Measurements from ENCODE around the gene EZR. TPM values are rescaled to one million over a fixed set of nuclear protein-coding genes. Genes with fewer than 3 reads are reported as not detected.

Gene EZR
- total RNA-seq, 1 experiment from 2014 or later: 375 TPM

DNA sequence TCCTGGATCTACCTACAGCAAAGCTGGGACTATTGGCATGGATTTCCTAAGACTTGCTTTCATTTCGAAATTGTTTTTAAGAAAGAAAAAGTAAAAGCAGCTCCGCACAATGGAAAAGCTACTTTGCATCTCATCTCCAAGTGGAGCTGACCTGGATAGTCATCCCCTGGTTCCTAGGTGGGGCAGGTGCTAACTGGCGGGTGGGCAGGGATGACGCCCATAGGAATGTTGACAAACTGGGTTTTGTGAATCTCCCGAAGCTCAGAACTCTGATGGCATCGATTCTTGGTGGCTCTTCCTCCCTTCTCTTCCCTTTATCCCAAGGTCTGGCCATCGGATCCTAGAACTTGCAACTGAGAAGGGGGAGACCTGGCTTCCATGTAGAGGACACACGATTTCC lies 12.4 kb upstream of the EZR start:
- Histone ChIP-seq H3K79me1 (ENCODE audit: insufficient read depth, low read depth, low read length, poor library complexity, severe bottlenecking) (no peaks in the 10 kb centered on the region), H3K23me2 (ENCODE audit: insufficient read length, low read depth, low read length, poor library complexity, severe bottlenecking) (no peaks in the 10 kb centered on the region)

More for the DNA sequence above, 12.4 kb upstream of the EZR start:
- H2AFZ ChIP-seq (ENCODE audit: low read length): no peak overlapping the region
- Mint-ChIP-seq H3K27ac (no peak overlapping the region), H3K4me3 (no peak overlapping the region), H3K9me3 (peaks cover 0 to 3% of the 10 kb centered on the region in 2 experiments; a peak in 1 of 5 replicates), H3K36me3 (ENCODE audit: insufficient read depth in 1 of 3, low read depth in 3 of 3) (no peaks in the 10 kb centered on the region), H3K4me1 (peaks cover 23 to 24% of the 10 kb centered on the region in 2 experiments), H3K27me3 (ENCODE audit: low read depth) (no peaks in the 10 kb centered on the region)
- H4K8ac ChIP-seq (replicated peaks; ENCODE audit: insufficient read length, low read depth, low read length): no peak overlapping the region
- H3K9me3 ChIP-seq (ENCODE audit: control insufficient read depth, low read depth, low read length): no peaks in the 10 kb centered on the region
- TF ChIP-seq, protein P1, sequence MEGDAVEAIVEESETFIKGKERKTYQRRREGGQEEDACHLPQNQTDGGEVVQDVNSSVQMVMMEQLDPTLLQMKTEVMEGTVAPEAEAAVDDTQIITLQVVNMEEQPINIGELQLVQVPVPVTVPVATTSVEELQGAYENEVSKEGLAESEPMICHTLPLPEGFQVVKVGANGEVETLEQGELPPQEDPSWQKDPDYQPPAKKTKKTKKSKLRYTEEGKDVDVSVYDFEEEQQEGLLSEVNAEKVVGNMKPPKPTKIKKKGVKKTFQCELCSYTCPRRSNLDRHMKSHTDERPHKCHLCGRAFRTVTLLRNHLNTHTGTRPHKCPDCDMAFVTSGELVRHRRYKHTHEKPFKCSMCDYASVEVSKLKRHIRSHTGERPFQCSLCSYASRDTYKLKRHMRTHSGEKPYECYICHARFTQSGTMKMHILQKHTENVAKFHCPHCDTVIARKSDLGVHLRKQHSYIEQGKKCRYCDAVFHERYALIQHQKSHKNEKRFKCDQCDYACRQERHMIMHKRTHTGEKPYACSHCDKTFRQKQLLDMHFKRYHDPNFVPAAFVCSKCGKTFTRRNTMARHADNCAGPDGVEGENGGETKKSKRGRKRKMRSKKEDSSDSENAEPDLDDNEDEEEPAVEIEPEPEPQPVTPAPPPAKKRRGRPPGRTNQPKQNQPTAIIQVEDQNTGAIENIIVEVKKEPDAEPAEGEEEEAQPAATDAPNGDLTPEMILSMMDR (conservative IDR thresholded peaks at IDR 0.05): no peak
- no CpG with 5 or more reads among the region's 8 CpGs for WGBS (ENCODE audit: extremely low coverage, insufficient read length, low lambda C conversion rate)
- no peak overlapping the region for H2BK5ac ChIP-seq (ENCODE audit: insufficient read length, low read length)
- no peak overlapping the region for H3K14ac ChIP-seq (ENCODE audit: insufficient read depth, low read length)
- H3K4me2 ChIP-seq (ENCODE audit: insufficient read depth, insufficient read length, low read length): no peak overlapping the region
- H3K4ac ChIP-seq (ENCODE audit: low read depth, low read length): no peak overlapping the region
- H2BK15ac ChIP-seq (ENCODE audit: low read depth, low read length): no peak overlapping the region
- no peaks in the 10 kb centered on the region for H4K20me1 ChIP-seq (ENCODE audit: control insufficient read depth, insufficient read depth, insufficient read length)
- H3K18ac ChIP-seq (ENCODE audit: insufficient read length, low read depth, low read length): no peak overlapping the region
- no peak overlapping the region for H3K56ac ChIP-seq (ENCODE audit: insufficient read length, low read depth, low read length)
- DNase-seq: no peak
- H4K5ac ChIP-seq (ENCODE audit: insufficient read length, low read depth, low read length): no peak overlapping the region
- no peak overlapping the region for H3K23ac ChIP-seq (ENCODE audit: insufficient read length, low read depth, low read length)
- H2BK20ac ChIP-seq (ENCODE audit: low read depth, low read length, poor library complexity, severe bottlenecking): no peak overlapping the region
- H3K27me3 ChIP-seq (ENCODE audit: insufficient read depth, low read length): no peaks in the 10 kb centered on the region
- H2BK120ac ChIP-seq (ENCODE audit: low read depth, low read length, poor library complexity, severe bottlenecking): no peak overlapping the region
- no peak overlapping the region for H2BK12ac ChIP-seq (ENCODE audit: insufficient read length, low read depth, low read length)
- no peak overlapping the region for H2AK5ac ChIP-seq (ENCODE audit: insufficient read length, low read length)
- H3T11ph ChIP-seq (ENCODE audit: low read length): no peak overlapping the region
- no peaks in the 10 kb centered on the region; the same call in 1 of the 2 replicates for H3K4me1 ChIP-seq (ENCODE audit: insufficient read depth, low read length)
- H3K27ac ChIP-seq (ENCODE audit: insufficient read length, low read depth, low read length): no peak overlapping the region
- no peaks in the 10 kb centered on the region for H3K79me2 ChIP-seq (ENCODE audit: insufficient read depth, low read length)
- H4K91ac ChIP-seq (ENCODE audit: insufficient read length, low read depth, low read length): no peak overlapping the region
- no peak overlapping the region for H3K9ac ChIP-seq (ENCODE audit: extremely low read depth, insufficient read length, low read length)
